IMR-90 (cell line): ENCODE data around the gene LRFN5. TPM values are rescaled to one million over a fixed set of nuclear protein-coding genes. Genes with fewer than 3 reads are reported as not detected.

Experiments used
- ATAC-seq: fragments of 200-7000 bp; cut with Tn5 transposase; 2 replicates; pipeline ENCODE4 v1.9.1; 2020; ENCODE audit warnings: low read depth, mild to moderate bottlenecking, moderate library complexity
- BruUV-seq: library from RNA; stranded (reverse); fragments of 400-500 nt; replicated peaks from 2 replicates; lab custom pipeline; 2021; lab: Mats Ljungman, UMichigan
- CTCF ChIA-PET: fragments of 300-600 bp; formaldehyde crosslinking; extraction: SDS; loops from one replicate; lab custom pipeline; 2021; ENCODE audit warnings: antibody characterized with exemption; lab: Yijun Ruan, JAX
- POLR2A ChIA-PET: fragments of 300-600 bp; sonication (Branson Sonifier 250); formaldehyde crosslinking; loops from one replicate; lab custom pipeline; 2022; ENCODE audit warnings: antibody characterized with exemption; ENCODE audit not compliant: unreplicated experiment; lab: Charles Lee
- DNase-seq: peaks from one replicate; pipeline ENCODE4 v3.0.0; 2013
- H2AFZ ChIP-seq: replicated peaks from 2 replicates; pipeline ENCODE3; 2013; ENCODE audit warnings: low read length, mild to moderate bottlenecking; ENCODE audit not compliant: poor library complexity
- H2AK5ac ChIP-seq: 2 replicates; pipeline ENCODE4 v1.6.1; 2013; ENCODE audit warnings: low read depth, low read length, inconsistent platforms
- H2AK9ac ChIP-seq: replicated peaks from 2 replicates; pipeline ENCODE3; 2013; ENCODE audit warnings: mild to moderate bottlenecking, low read depth, low read length, moderate library complexity; ENCODE audit not compliant: poor library complexity
- H2BK120ac ChIP-seq: 2 replicates; pipeline ENCODE4 v1.6.1; 2013; ENCODE audit warnings: low read depth, low read length, inconsistent platforms
- H2BK15ac ChIP-seq: 3 replicates; pipeline ENCODE4 v1.6.1; 2013; ENCODE audit warnings: low read depth, low read length, inconsistent platforms
- H2BK20ac ChIP-seq: 2 replicates; pipeline ENCODE4 v1.6.1; 2013; ENCODE audit warnings: low read depth, mild to moderate bottlenecking, inconsistent platforms, low read length, moderate library complexity
- H2BK5ac ChIP-seq: 2 replicates; pipeline ENCODE4 v1.6.1; 2013; ENCODE audit warnings: mild to moderate bottlenecking, low read depth, low read length, inconsistent platforms; ENCODE audit not compliant: poor library complexity, severe bottlenecking
- H3K14ac ChIP-seq: replicated peaks from 2 replicates; pipeline ENCODE4 v1.6.1; 2013; ENCODE audit warnings: low read depth, low read length, inconsistent platforms
- H3K18ac ChIP-seq: 2 replicates; pipeline ENCODE4 v1.6.1; 2013; ENCODE audit warnings: low read depth, low read length, control low read depth
- H3K23ac ChIP-seq: 2 replicates; pipeline ENCODE4 v1.6.1; 2013; ENCODE audit warnings: low read depth, low read length, inconsistent platforms
- H3K27ac ChIP-seq: 2 replicates; pipeline ENCODE4 v1.5.1; 2013; ENCODE audit warnings: mild to moderate bottlenecking, control low read depth, low read length; ENCODE audit not compliant: insufficient read depth
- H3K27me3 ChIP-seq: 2 replicates; pipeline ENCODE4 v1.6.1; 2013; ENCODE audit warnings: low read length; ENCODE audit not compliant: control insufficient read depth, insufficient read depth
- H3K36me3 ChIP-seq: 2 replicates; pipeline ENCODE4 v1.6.1; 2013; ENCODE audit warnings: low read length, mixed read lengths; ENCODE audit not compliant: control insufficient read depth, insufficient read depth
- H3K4ac ChIP-seq: 2 replicates; pipeline ENCODE4 v1.6.1; 2013; ENCODE audit warnings: low read depth, low read length, inconsistent platforms
- H3K4me1 ChIP-seq: 2 replicates; pipeline ENCODE4 v1.6.1; 2013; ENCODE audit warnings: low read length, mixed read lengths; ENCODE audit not compliant: control insufficient read depth, insufficient read depth
- H3K4me2 ChIP-seq: 2 replicates; pipeline ENCODE4 v1.6.1; 2013; ENCODE audit warnings: low read depth, mild to moderate bottlenecking, control low read depth, low read length, moderate library complexity
- H3K4me3 ChIP-seq: 2 replicates; pipeline ENCODE4 v1.5.1; 2013; ENCODE audit warnings: low read depth, mild to moderate bottlenecking, control low read depth, low read length, moderate library complexity; ENCODE audit not compliant: insufficient read depth
- H3K56ac ChIP-seq: 2 replicates; pipeline ENCODE4 v1.6.1; 2013; ENCODE audit warnings: low read length, inconsistent platforms; ENCODE audit not compliant: insufficient read depth; ENCODE audit errors: extremely low read depth
- H3K79me1 ChIP-seq, 2 experiments: 2 replicates each; pipeline ENCODE4 v1.6.1; 2013; ENCODE audit warnings: low read length in 2 of 2, inconsistent platforms in 1 of 2, low read depth in 1 of 2
- H3K9ac ChIP-seq: 2 replicates; pipeline ENCODE4 v1.6.1; 2013; ENCODE audit warnings: low read depth, low read length, control low read depth
- H3K9me1 ChIP-seq: 2 replicates; pipeline ENCODE4 v1.6.1; 2013; ENCODE audit warnings: low read length, inconsistent platforms; ENCODE audit not compliant: insufficient read depth
- H3K9me3 ChIP-seq: 2 replicates; pipeline ENCODE4 v1.6.1; 2013; ENCODE audit warnings: low read length; ENCODE audit not compliant: control insufficient read depth, insufficient read depth
- H4K20me1 ChIP-seq: 2 replicates; pipeline ENCODE4 v1.6.1; 2013; ENCODE audit warnings: low read length, inconsistent platforms; ENCODE audit not compliant: insufficient read depth
- H4K5ac ChIP-seq: 2 replicates; pipeline ENCODE4 v1.6.1; 2013; ENCODE audit warnings: mild to moderate bottlenecking, low read depth, low read length, control low read depth
- H4K8ac ChIP-seq, 2 experiments: 2 replicates each; pipeline ENCODE4 v1.6.1; 2013; ENCODE audit warnings: low read depth in 2 of 2, low read length in 2 of 2, control low read depth in 1 of 2, inconsistent platforms in 1 of 2
- H4K91ac ChIP-seq: 2 replicates; pipeline ENCODE4 v1.6.1; 2013; ENCODE audit warnings: low read depth, low read length, inconsistent platforms; ENCODE audit not compliant: insufficient read depth
- RCOR1 ChIP-seq: IDR thresholded peaks from 2 replicates; pipeline ENCODE4 v1.6.1; 2012; ENCODE audit warnings: mild to moderate bottlenecking, low read length, improper control_type of control experiment; ENCODE audit not compliant: insufficient replicate concordance
- WGBS, 2 experiments: methylation state at CpG; one replicate each; pipeline versions ENCODE4 v1.1.5 to v1.1.7; 2013; ENCODE audit warnings: missing lambda C conversion rate in 2 of 2; ENCODE audit not compliant: insufficient read length in 1 of 2; ENCODE audit errors: extremely low coverage in 2 of 2; 5-methylcytosine and 5-hydroxymethylcytosine counted together
- dilution Hi-C: fragments of 300-500 bp; cut with HindIII; formaldehyde crosslinking; loops from one replicate; pipeline ENCODE4 v1.14.3; 2018; ENCODE audit warnings: low sequenced_read_pairs; ENCODE audit not compliant: unreplicated experiment
- in situ Hi-C: fragments of 300-500 bp; cut with MboI; formaldehyde crosslinking; loops from 3 replicates; pipeline ENCODE4 v1.14.3; 2019; ENCODE audit warnings: low sequenced_read_pairs, inconsistent platforms, mixed read lengths
- intact Hi-C: fragments of 100-400 bp; cut with micrococcal nuclease; formaldehyde crosslinking; loops from 2 replicates; pipeline ENCODE4 v1.10.0; 2022
- polyA plus RNA-seq, 3 experiments: library from polyadenylated mRNA; depleted of rRNA; stranded (reverse); fragments of >200 nt; gene quantifications; 2 replicates each; pipeline ENCODE4 v1.2.3, GENCODE V29; 2012; ENCODE audit warnings: low replicate concordance in 1 of 3
- total RNA-seq: library from RNA; depleted of rRNA; stranded (reverse); fragments of >200 nt; gene quantifications from 2 replicates; pipeline ENCODE4 v1.2.3, GENCODE V29; 2012

The LRFN5 gene
- total and polyA plus RNA-seq, 2 of the 4 experiments (the other 2 are of a cell fraction): 1.8 to 3.6 TPM

DNA sequence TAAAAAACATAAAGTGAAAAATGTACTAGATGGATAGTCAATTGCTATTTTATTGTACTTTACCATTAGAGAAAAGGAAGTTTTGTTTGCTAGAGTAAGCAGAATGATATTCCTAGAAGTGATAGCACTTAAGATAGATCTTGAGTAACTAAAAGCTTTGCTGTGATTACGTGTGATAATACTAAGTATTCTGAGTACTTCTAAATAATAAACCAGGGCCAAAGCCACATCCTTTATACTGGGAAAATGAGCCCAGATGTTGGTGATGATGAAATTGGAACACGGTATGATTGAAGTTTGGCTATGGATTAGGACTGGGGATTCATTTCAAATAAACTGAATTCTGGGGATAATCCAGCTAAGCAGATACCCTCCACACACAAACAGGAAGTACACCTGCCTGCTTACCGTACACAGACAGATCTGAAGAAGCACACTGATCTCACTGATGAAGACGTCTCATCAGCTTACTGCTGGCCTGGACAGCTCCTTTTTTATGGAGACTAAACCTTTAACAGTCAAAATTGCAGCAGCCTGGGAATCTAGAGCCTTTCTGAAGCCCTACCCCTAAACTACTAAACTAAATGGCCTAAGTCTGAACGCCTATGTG lies 199.8 kb downstream of the LRFN5 start:
- intact Hi-C loops: loop anchor here (5.0 kb wide), 1 partner anchor 566 kb away; no protein-coding TSS in a partner anchor
- DNase-seq: no peak
- H3K27ac ChIP-seq: no peak overlapping the region

More for the DNA sequence above, 199.8 kb downstream of the LRFN5 start:
- Histone ChIP-seq H4K20me1 (no peaks in the 10 kb centered on the region), H3K56ac (no peak overlapping the region), H3K4me3 (no peak overlapping the region), H3K9ac (no peak overlapping the region), H3K9me3 (no peaks in the 10 kb centered on the region), H2BK5ac (no peak overlapping the region), H3K23ac (no peak overlapping the region), H3K9me1 (no peaks in the 10 kb centered on the region), H2BK20ac (no peak overlapping the region), H3K36me3 (no peaks in the 10 kb centered on the region), H3K4ac (no peak overlapping the region), H3K4me2 (no peak overlapping the region), H3K4me1 (no peaks in the 10 kb centered on the region), H4K91ac (no peak overlapping the region), H2AK9ac (no peak overlapping the region), H4K5ac (no peak overlapping the region), H2AFZ (no peak overlapping the region), H3K27me3 (no peaks in the 10 kb centered on the region), H2BK120ac (no peak overlapping the region), H4K8ac (no peak overlapping the region), H2BK15ac (no peak overlapping the region), H3K18ac (no peak overlapping the region), H2AK5ac (no peak overlapping the region), H3K14ac (no peak overlapping the region), H3K79me1 (no peaks in the 10 kb centered on the region)
- no TSS peak for BruUV-seq
- ATAC-seq: no peak
- CTCF ChIA-PET: no interaction called here
- WGBS, 2 experiments: 67% methylated on average over 1 of the region's 5 CpGs; no CpG with 5 or more reads in 1 of the 2 experiments
- in situ Hi-C loops: no loop called here
- no peak for TF ChIP-seq RCOR1
- dilution Hi-C loops: no loop called here
- POLR2A ChIA-PET: no interaction called here
